ENCODE results near the gene SPRR5. TPM values are rescaled to one million over a fixed set of nuclear protein-coding genes. Genes with fewer than 3 reads are reported as not detected.

SPRR5 gene
- total and polyA plus RNA-seq, 2 experiments from 2014 or later: not detected

GRCh38 chr1:152995842-152996241 is 48.8 kb downstream of the SPRR5 start:
- H3K36me3 ChIP-seq (ENCODE audit: insufficient read depth): no peaks in the 10 kb centered on the region
- TF ChIP-seq ZNF114 (CRISPR knock-in tag; IDR thresholded peaks at IDR 0.05): no peak
- TF ChIP-seq STAT1 (IDR thresholded peaks at IDR 0.05; ENCODE audit: unreplicated experiment): no peak
- TF ChIP-seq EZH2 (IDR thresholded peaks at IDR 0.05; ENCODE audit: low read depth, unreplicated experiment): no peak
- TF ChIP-seq, protein P1, sequence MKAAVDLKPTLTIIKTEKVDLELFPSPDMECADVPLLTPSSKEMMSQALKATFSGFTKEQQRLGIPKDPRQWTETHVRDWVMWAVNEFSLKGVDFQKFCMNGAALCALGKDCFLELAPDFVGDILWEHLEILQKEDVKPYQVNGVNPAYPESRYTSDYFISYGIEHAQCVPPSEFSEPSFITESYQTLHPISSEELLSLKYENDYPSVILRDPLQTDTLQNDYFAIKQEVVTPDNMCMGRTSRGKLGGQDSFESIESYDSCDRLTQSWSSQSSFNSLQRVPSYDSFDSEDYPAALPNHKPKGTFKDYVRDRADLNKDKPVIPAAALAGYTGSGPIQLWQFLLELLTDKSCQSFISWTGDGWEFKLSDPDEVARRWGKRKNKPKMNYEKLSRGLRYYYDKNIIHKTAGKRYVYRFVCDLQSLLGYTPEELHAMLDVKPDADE (IDR thresholded peaks at IDR 0.05): no peak
- TF ChIP-seq POLR2AphosphoS5 (IDR thresholded peaks at IDR 0.05; ENCODE audit: low read depth): no peak
- TF ChIP-seq ZNF462 (CRISPR knock-in tag; IDR thresholded peaks at IDR 0.05): no peak
- no peak for TF ChIP-seq NANOG (IDR thresholded peaks at IDR 0.05; ENCODE audit: borderline replicate concordance)
- TF ChIP-seq ZNF331 (CRISPR knock-in tag; IDR thresholded peaks at IDR 0.05; ENCODE audit: low read depth): no peak
- TF ChIP-seq REST (IDR thresholded peaks at IDR 0.05; ENCODE audit: unreplicated experiment): no peak
- no peak for TF ChIP-seq CREB1 (CRISPR knock-in tag; IDR thresholded peaks at IDR 0.05; ENCODE audit: low read depth)
- TF ChIP-seq JUNB (IDR thresholded peaks at IDR 0.05; ENCODE audit: unreplicated experiment): no peak
- no peak for TF ChIP-seq CTCF (conservative IDR thresholded peaks at IDR 0.05; ENCODE audit: low read depth in 2 of 2)
- TF ChIP-seq EZH2phosphoT487 (IDR thresholded peaks at IDR 0.05; ENCODE audit: unreplicated experiment): no peak

More at GRCh38 chr1:152995842-152996241, 48.8 kb downstream of the SPRR5 start:
- Histone ChIP-seq H3F3A (replicated peaks; ENCODE audit: low read depth) (no peaks in the 10 kb centered on the region), H3K79me2 (replicated peaks; ENCODE audit: insufficient read depth) (no peaks in the 10 kb centered on the region), H3K4me2 (no peak overlapping the region), H3K27me3 (ENCODE audit: insufficient read depth) (no peaks in the 10 kb centered on the region), H4K20me1 (replicated peaks; ENCODE audit: insufficient read depth) (no peaks in the 10 kb centered on the region), H3K4me1 (ENCODE audit: insufficient read depth) (no peaks in the 10 kb centered on the region; the same call in 1 of the 2 replicates), H3K9me2 (ENCODE audit: insufficient read depth) (no peaks in the 10 kb centered on the region), H2AFZ (no peak overlapping the region), H3K27ac (ENCODE audit: low read depth) (no peak overlapping the region), H3K4me3 (no peak overlapping the region)
- Mint-ChIP-seq H3K27ac (no peak overlapping the region), H3K4me1 (peaks cover 11% of the 10 kb centered on the region; the same call in 2 of the 3 replicates), H3K9me3 (peaks cover 8% of the 10 kb centered on the region; the same call in 2 of the 3 replicates), H3K27me3 (ENCODE audit: insufficient read depth, low read depth, poor library complexity) (no peaks in the 10 kb centered on the region), H3K36me3 (ENCODE audit: low read depth) (no peaks in the 10 kb centered on the region; the same call in 2 of the 3 replicates), H3K4me3 (no peak overlapping the region)
- no peak for DNase-seq (ENCODE audit: low spot score)
- no peak for ATAC-seq

Measured in GM23338 (cell line).